BJ (cell line): Measurements from ENCODE around the gene AUP1. TPM values are rescaled to one million over a fixed set of nuclear protein-coding genes. Genes with fewer than 3 reads are reported as not detected.

Experiments used
- CTCF ChIA-PET: fragments of 350-600 bp; formaldehyde crosslinking; extraction: SDS; loops from one replicate; lab custom pipeline; 2021; ENCODE audit warnings: antibody characterized with exemption, inconsistent platforms; lab: Yijun Ruan, JAX
- POLR2A ChIA-PET: fragments of 300-600 bp; sonication (Branson Sonifier 250); formaldehyde crosslinking; extraction: SDS; loops from one replicate; lab custom pipeline; 2021; ENCODE audit warnings: antibody characterized with exemption; lab: Charles Lee
- DNase-seq: peaks from one replicate; pipeline ENCODE4 v3.0.0-alpha.2; 2011; ENCODE audit warnings: low read depth
- H3K27me3 ChIP-seq: 2 replicates; pipeline ENCODE4 v1.6.0; 2011; ENCODE audit warnings: low read length; ENCODE audit not compliant: control insufficient read depth, insufficient read depth
- H3K36me3 ChIP-seq: 2 replicates; pipeline ENCODE4 v1.5.1; 2011; ENCODE audit warnings: low read length; ENCODE audit not compliant: control insufficient read depth, insufficient read depth
- H3K4me3 ChIP-seq: 2 replicates; pipeline ENCODE4 v1.5.1; 2011; ENCODE audit warnings: low read depth, mild to moderate bottlenecking, control low read depth, low read length
- CTCF ChIP-seq: IDR thresholded peaks from 2 replicates; pipeline ENCODE4 v1.5.1; 2011; ENCODE audit warnings: low read depth, mild to moderate bottlenecking, control low read depth, inconsistent platforms, low read length, moderate library complexity; ENCODE audit not compliant: insufficient read depth
- polyA plus RNA-seq: library from polyadenylated mRNA; depleted of rRNA; stranded (reverse); fragments of >200 nt; gene quantifications from 2 replicates; pipeline ENCODE4 v1.2.3, GENCODE V29; 2011

Gene AUP1
- polyA plus RNA-seq, 1 experiment, result 104 TPM

DNA sequence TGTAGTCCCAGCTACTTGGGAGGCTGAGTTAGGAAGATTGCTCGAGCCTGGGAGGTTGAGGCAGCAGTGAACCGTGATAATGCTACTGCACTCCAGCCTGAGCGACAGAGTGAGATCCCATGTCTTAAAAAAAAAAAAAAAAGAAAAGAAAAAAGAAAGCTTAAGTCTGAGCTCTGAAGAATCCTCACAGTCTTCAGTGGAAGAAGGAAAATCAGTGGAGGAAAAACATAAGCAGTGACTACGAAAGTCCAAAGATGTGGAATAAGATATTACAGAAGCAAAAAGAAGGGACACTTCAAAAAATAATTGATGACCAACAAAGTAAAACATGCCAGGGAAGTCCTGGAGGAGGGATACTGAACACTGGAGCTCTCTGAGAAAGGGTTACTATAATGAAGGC is 19.2 kb downstream of the AUP1 start:
- ChIA-PET POLR2A (no interaction called here), CTCF (no interaction called here)
- Histone ChIP-seq H3K27me3 (peaks cover 23% of the 10 kb centered on the region), H3K4me3 (no peak overlapping the region), H3K36me3 (peaks cover 7% of the 10 kb centered on the region)
- DNase-seq, result no peak
- no peak for TF ChIP-seq CTCF

DNA sequence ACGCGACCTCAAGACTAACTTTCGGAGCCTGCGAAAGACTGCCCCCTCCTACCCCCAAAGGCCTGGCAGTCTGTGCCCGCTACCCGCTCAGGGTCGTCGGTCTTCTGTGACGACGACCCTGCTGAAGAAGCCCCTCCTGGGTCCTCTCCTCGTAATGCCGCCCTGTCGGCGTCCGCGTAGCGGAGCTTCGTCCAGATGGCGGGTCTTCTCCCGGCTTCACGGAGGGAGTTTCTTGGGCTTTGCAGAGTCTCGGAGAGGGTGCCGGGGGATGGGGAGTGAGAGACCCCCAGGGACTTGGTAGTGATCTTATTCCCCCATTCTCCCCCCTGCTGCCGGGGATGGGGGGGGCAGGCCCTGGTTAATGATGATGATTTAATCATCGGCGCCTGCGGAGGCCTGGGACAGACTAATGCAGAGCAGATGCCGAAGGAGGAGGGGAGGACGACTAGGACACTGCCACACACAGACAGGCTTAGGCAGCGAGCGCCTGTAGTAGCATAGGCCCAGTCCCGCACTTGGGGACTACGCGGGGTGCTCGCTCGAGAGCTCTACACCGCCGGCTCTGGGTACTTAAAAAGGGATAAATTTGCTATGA is 21.5 kb downstream of the AUP1 start:
- peaks cover 11% of the 10 kb centered on the region for H3K36me3 ChIP-seq
- POLR2A ChIA-PET, result no interaction called here
- peak overlapping the region; percentile 95 for H3K4me3 ChIP-seq
- DNase-seq, result no peak
- CTCF ChIA-PET, result interaction anchor here (1.0 to 3.1 kb wide), 5 partner anchors 10 to 81 kb away, joined by 3 to 8 read pairs (median 5); no protein-coding TSS in a partner anchor
- TF ChIP-seq CTCF, result no peak
- H3K27me3 ChIP-seq, result peaks cover 6% of the 10 kb centered on the region

- POLR2A ChIA-PET, result no interaction called here
- CTCF ChIA-PET, result interaction anchor here (1.0 to 3.1 kb wide), 6 partner anchors 11 to 82 kb away, joined by 3 to 8 read pairs (median 4); no protein-coding TSS in a partner anchor
- peaks cover 1% of the 10 kb centered on the region; the same call in 1 of the 2 replicates for H3K27me3 ChIP-seq
- H3K4me3 ChIP-seq, result peak within 1 kb of the TSS; percentile 95
- peak; percentile 91 for DNase-seq
- peaks cover 11% of the 10 kb centered on the region for H3K36me3 ChIP-seq
- peak; percentile 57 for TF ChIP-seq CTCF
Observed at GRCh38 chr2:74507145-74507925, 22.2 kb downstream of the AUP1 start, which contains the start of gene PCGF1. PCGF1 (minus strand) TSS chr2:74507695; CDS start chr2:74507668, 27 bp downstream.

GRCh38 chr2:74505448-74506246 is 23.9 kb downstream of the AUP1 start:
- H3K27me3 ChIP-seq, result 0 out of 2 replicates have a peak, but pooled peaks cover under 1% of the 10 kb centered on the region
- no peak for DNase-seq
- peaks cover 11% of the 10 kb centered on the region for H3K36me3 ChIP-seq
- H3K4me3 ChIP-seq, result 0 out of 2 replicates have a peak overlapping the region, but pooled peaks have one; percentile 1
- ChIA-PET POLR2A (no interaction called here), CTCF (interaction anchor here (1.0 to 3.1 kb wide), 4 partner anchors 15 to 84 kb away, joined by 4 to 12 read pairs (median 8); partner anchors contain the start of genes CCDC142 and TTC31)
- no peak for TF ChIP-seq CTCF
